ENCODE data around the gene ARID4B.

Gene ARID4B

DNA sequence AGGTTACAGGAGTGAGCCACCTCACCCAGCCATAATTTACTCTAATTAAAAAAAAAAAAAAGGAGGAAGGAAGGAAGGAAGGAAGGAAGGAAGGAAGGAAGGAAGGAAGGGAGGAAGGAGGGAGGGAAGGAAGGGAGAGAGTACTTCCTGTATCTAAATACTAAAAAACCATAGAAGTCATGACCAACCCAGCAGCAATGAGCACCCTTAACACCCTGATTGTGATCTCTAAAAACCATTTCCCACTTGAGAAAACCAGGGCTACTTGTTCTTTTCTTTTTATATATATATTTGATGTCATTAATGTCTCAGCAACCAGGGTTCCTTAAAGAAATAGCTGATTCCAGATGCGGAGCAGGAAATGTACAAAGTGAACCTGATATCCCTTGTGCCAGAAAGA, 31.2 kb downstream of the ARID4B start:
- H3K9me3 ChIP-seq (ENCODE audit: insufficient read depth, low read depth, low read length), result peaks cover 4% of the 10 kb centered on the region; the same call in 1 of the 2 replicates
- H3K4me3 ChIP-seq (ENCODE audit: low read length, poor library complexity, severe bottlenecking), result peak overlapping the region; percentile 65
- H3K79me2 ChIP-seq (ENCODE audit: insufficient read depth, low read length), result peaks cover 89% of the 10 kb centered on the region
- H3K4me1 ChIP-seq (ENCODE audit: insufficient read depth, low read length, poor library complexity, severe bottlenecking), result peaks cover 35% of the 10 kb centered on the region
- H3K9me2 ChIP-seq (replicated peaks; ENCODE audit: low read depth, low read length), result no peaks in the 10 kb centered on the region
- peaks cover 73% of the 10 kb centered on the region for H4K20me1 ChIP-seq (ENCODE audit: insufficient read depth, low read length, poor library complexity, severe bottlenecking)
- H3F3A ChIP-seq (ENCODE audit: low read depth), result peaks cover 23% of the 10 kb centered on the region
- peaks cover 4% of the 10 kb centered on the region; the same call in 1 of the 2 replicates for H3K36me3 ChIP-seq (ENCODE audit: insufficient read depth, low read length)
- H3K4me2 ChIP-seq (ENCODE audit: low read depth, low read length, poor library complexity, severe bottlenecking), result peak overlapping the region; percentile 78
- no peak overlapping the region for H2AFZ ChIP-seq (ENCODE audit: low read length)
- TF ChIP-seq, protein P1, sequence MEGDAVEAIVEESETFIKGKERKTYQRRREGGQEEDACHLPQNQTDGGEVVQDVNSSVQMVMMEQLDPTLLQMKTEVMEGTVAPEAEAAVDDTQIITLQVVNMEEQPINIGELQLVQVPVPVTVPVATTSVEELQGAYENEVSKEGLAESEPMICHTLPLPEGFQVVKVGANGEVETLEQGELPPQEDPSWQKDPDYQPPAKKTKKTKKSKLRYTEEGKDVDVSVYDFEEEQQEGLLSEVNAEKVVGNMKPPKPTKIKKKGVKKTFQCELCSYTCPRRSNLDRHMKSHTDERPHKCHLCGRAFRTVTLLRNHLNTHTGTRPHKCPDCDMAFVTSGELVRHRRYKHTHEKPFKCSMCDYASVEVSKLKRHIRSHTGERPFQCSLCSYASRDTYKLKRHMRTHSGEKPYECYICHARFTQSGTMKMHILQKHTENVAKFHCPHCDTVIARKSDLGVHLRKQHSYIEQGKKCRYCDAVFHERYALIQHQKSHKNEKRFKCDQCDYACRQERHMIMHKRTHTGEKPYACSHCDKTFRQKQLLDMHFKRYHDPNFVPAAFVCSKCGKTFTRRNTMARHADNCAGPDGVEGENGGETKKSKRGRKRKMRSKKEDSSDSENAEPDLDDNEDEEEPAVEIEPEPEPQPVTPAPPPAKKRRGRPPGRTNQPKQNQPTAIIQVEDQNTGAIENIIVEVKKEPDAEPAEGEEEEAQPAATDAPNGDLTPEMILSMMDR (conservative IDR thresholded peaks at IDR 0.05; ENCODE audit: low read length), result no peak
- H3K9ac ChIP-seq (ENCODE audit: low read depth, low read length, poor library complexity, severe bottlenecking), result no peak overlapping the region
- no peaks in the 10 kb centered on the region for H3K27me3 ChIP-seq (ENCODE audit: insufficient read depth, low read length, poor library complexity, severe bottlenecking)

DNA sequence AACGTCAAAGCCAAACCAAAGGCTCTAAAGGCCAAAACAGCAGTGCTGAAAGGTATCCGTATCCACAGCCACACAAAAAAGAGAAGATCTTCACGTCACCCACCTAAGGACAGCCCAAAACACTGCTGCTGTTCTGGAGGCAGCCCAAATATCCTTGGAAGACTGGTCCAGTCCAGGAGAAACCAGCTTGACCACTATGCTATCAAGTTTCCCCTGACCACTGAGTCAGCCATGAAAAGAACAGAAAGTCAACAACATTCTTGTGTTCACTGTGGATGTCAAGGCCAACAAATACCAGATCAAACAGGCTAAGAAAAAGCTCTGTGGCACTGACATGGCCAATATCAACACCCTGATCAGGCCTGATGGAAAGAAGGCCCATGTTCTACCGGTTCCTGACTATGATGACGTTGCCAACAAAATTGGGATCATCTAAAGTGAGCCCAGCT, 32.1 kb downstream of the ARID4B start:
- Histone ChIP-seq H3K9me2 (replicated peaks; ENCODE audit: low read depth, low read length) (no peaks in the 10 kb centered on the region), H3K79me2 (ENCODE audit: insufficient read depth, low read length) (peaks cover 87% of the 10 kb centered on the region), H3K27me3 (ENCODE audit: insufficient read depth, low read length, poor library complexity, severe bottlenecking) (no peaks in the 10 kb centered on the region), H2AFZ (ENCODE audit: low read length) (no peak overlapping the region), H3K4me2 (ENCODE audit: low read depth, low read length, poor library complexity, severe bottlenecking) (no peak overlapping the region), H3F3A (ENCODE audit: low read depth) (peaks cover 23% of the 10 kb centered on the region), H3K9me3 (ENCODE audit: insufficient read depth, low read depth, low read length) (peaks cover 4% of the 10 kb centered on the region; the same call in 1 of the 2 replicates), H3K4me3 (ENCODE audit: low read length, poor library complexity, severe bottlenecking) (no peak overlapping the region), H3K4me1 (ENCODE audit: insufficient read depth, low read length, poor library complexity, severe bottlenecking) (peaks cover 35% of the 10 kb centered on the region), H4K20me1 (ENCODE audit: insufficient read depth, low read length, poor library complexity, severe bottlenecking) (peaks cover 70% of the 10 kb centered on the region), H3K36me3 (ENCODE audit: insufficient read depth, low read length) (peaks cover 4% of the 10 kb centered on the region; the same call in 1 of the 2 replicates), H3K9ac (ENCODE audit: low read depth, low read length, poor library complexity, severe bottlenecking) (no peak overlapping the region)
- TF ChIP-seq, protein P1 (conservative IDR thresholded peaks at IDR 0.05; ENCODE audit: low read length), result no peak
- no peak for TF ChIP-seq EZH2phosphoT487 (IDR thresholded peaks at IDR 0.05; ENCODE audit: borderline replicate concordance)

DNA sequence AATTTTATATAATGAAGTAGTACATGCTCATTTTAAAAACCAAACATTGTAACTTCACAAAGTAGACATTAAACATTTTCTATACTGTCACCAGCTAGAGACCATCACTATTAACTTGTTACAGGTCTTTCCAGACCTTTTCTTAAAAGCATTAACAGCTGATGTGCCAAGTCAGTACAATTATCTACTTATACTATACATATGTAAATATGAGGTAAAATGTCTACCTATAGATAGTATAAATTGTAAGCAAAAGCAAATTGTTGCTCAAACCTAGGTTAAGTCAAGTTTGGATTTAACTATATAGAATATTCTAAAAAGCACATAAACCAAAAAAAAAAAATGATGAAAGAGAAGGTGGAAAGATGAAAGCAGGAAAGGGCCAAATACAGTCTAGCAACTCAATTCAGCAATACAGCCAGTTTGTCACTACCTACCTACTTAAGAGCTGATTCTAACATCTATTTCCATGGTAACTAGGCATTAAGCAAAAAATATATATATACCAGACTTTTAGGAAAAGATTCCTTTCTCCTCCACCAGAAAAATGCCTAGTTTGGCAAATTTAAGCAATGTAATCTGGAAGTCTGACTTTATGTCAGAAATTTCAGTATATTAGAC, 34.5 kb downstream of the ARID4B start:
- Histone ChIP-seq H3K4me3 (ENCODE audit: low read length, poor library complexity, severe bottlenecking) (no peak overlapping the region), H3K36me3 (ENCODE audit: insufficient read depth, low read length) (peaks cover 4% of the 10 kb centered on the region; the same call in 1 of the 2 replicates), H3F3A (ENCODE audit: low read depth) (peaks cover 18% of the 10 kb centered on the region), H3K9me2 (replicated peaks; ENCODE audit: low read depth, low read length) (no peaks in the 10 kb centered on the region), H3K4me2 (ENCODE audit: low read depth, low read length, poor library complexity, severe bottlenecking) (no peak overlapping the region), H2AFZ (ENCODE audit: low read length) (no peak overlapping the region), H3K27me3 (ENCODE audit: insufficient read depth, low read length, poor library complexity, severe bottlenecking) (no peaks in the 10 kb centered on the region), H4K20me1 (ENCODE audit: insufficient read depth, low read length, poor library complexity, severe bottlenecking) (peaks cover 77% of the 10 kb centered on the region), H3K4me1 (ENCODE audit: insufficient read depth, low read length, poor library complexity, severe bottlenecking) (peaks cover 35% of the 10 kb centered on the region), H3K9ac (ENCODE audit: low read depth, low read length, poor library complexity, severe bottlenecking) (no peak overlapping the region), H3K9me3 (ENCODE audit: insufficient read depth, low read depth, low read length) (peaks cover 4% of the 10 kb centered on the region; the same call in 1 of the 2 replicates), H3K79me2 (ENCODE audit: insufficient read depth, low read length) (peaks cover 87% of the 10 kb centered on the region)
- no peak for TF ChIP-seq EZH2phosphoT487 (IDR thresholded peaks at IDR 0.05; ENCODE audit: borderline replicate concordance)
- TF ChIP-seq, protein P1 (conservative IDR thresholded peaks at IDR 0.05; ENCODE audit: low read length), result no peak

Measured in Loucy (cell line).